Osteoblast (primary cell): ENCODE results near the gene HYAL1. TPM values are rescaled to one million over a fixed set of nuclear protein-coding genes. Genes with fewer than 3 reads are reported as not detected.

Experiments used
- DNase-seq: peaks from one replicate; pipeline ENCODE4 v3.0.0; 2011; ENCODE audit warnings: low spot score, mixed read lengths; ENCODE audit not compliant: insufficient read length; ENCODE audit errors: missing footprints
- H2AFZ ChIP-seq: 2 replicates; pipeline ENCODE4 v1.6.0; 2011; ENCODE audit warnings: mild to moderate bottlenecking, low read length
- H3K27ac ChIP-seq: 2 replicates; pipeline ENCODE4 v1.5.1; 2011; ENCODE audit warnings: mild to moderate bottlenecking, low read depth, low read length, moderate library complexity
- H3K27me3 ChIP-seq: 2 replicates; pipeline ENCODE4 v1.6.0; 2012; ENCODE audit warnings: mild to moderate bottlenecking, control low read depth, inconsistent platforms, low read length, moderate library complexity; ENCODE audit not compliant: insufficient read depth
- H3K36me3 ChIP-seq: 2 replicates; pipeline ENCODE4 v1.5.1; 2011; ENCODE audit warnings: mild to moderate bottlenecking, low read length, control low read depth, moderate library complexity; ENCODE audit not compliant: insufficient read depth
- H3K4me1 ChIP-seq: 2 replicates; pipeline ENCODE4 v1.5.1; 2011; ENCODE audit warnings: mild to moderate bottlenecking, low read length, control low read depth, moderate library complexity; ENCODE audit not compliant: insufficient read depth
- H3K4me2 ChIP-seq: 2 replicates; pipeline ENCODE4 v1.6.0; 2011; ENCODE audit warnings: mild to moderate bottlenecking, low read length; ENCODE audit not compliant: insufficient read depth
- H3K4me3 ChIP-seq: fragments of 200-600 bp; sonication (generic); 3 replicates; pipeline ENCODE4 v1.5.1; 2012; ENCODE audit warnings: mild to moderate bottlenecking, low read length, inconsistent platforms; ENCODE audit not compliant: insufficient read depth
- H3K79me2 ChIP-seq: 2 replicates; pipeline ENCODE4 v1.6.0; 2012; ENCODE audit warnings: mild to moderate bottlenecking, low read length, control low read depth, inconsistent platforms; ENCODE audit not compliant: insufficient read depth
- H3K9me3 ChIP-seq: 2 replicates; pipeline ENCODE4 v1.5.1; 2011; ENCODE audit warnings: low read depth, low read length, control low read depth
- H4K20me1 ChIP-seq: 2 replicates; pipeline ENCODE4 v1.6.0; 2012; ENCODE audit warnings: mild to moderate bottlenecking, low read length, control low read depth; ENCODE audit not compliant: insufficient read depth
- CTCF ChIP-seq: IDR thresholded peaks from 2 replicates; pipeline ENCODE4 v1.5.1; 2011; ENCODE audit warnings: mild to moderate bottlenecking, low read depth, low read length, moderate library complexity; ENCODE audit errors: extremely low read depth
- total RNA-seq: library from RNA; depleted of rRNA; stranded (reverse); fragments of >200 nt; gene quantifications from 2 replicates; pipeline ENCODE4 v1.2.3, GENCODE V29; 2012

HYAL1 gene
- total RNA-seq, 1 donor = under 0.01 TPM

- Histone ChIP-seq H4K20me1 (peaks cover 14% of the 10 kb centered on the region), H3K4me3 (peak overlapping the region; percentile 77), H3K36me3 (no peaks in the 10 kb centered on the region), H3K4me1 (peaks cover 47% of the 10 kb centered on the region), H2AFZ (peak overlapping the region; percentile 82), H3K9me3 (no peaks in the 10 kb centered on the region), H3K4me2 (peak overlapping the region; percentile 97), H3K27me3 (no peaks in the 10 kb centered on the region), H3K27ac (peak overlapping the region; percentile 83), H3K79me2 (peaks cover 53% of the 10 kb centered on the region)
- peak; percentile 90 for DNase-seq
- TF ChIP-seq CTCF = no peak
Measured at GRCh38 chr3:50339485-50340146, 36.2 kb upstream of the HYAL1 start.

GRCh38 chr3:50338965-50339364, 35.6 kb upstream of the HYAL1 start:
- H2AFZ ChIP-seq = no peak overlapping the region
- no peak for TF ChIP-seq CTCF
- H3K4me2 ChIP-seq = peak overlapping the region; percentile 5
- no peaks in the 10 kb centered on the region for H3K36me3 ChIP-seq
- peaks cover 20% of the 10 kb centered on the region for H4K20me1 ChIP-seq
- H3K4me3 ChIP-seq = no peak overlapping the region
- H3K27me3 ChIP-seq = no peaks in the 10 kb centered on the region
- DNase-seq = no peak
- H3K9me3 ChIP-seq = no peaks in the 10 kb centered on the region
- peaks cover 54% of the 10 kb centered on the region for H3K4me1 ChIP-seq
- peaks cover 60% of the 10 kb centered on the region for H3K79me2 ChIP-seq
- peak overlapping the region; percentile 4 for H3K27ac ChIP-seq

GRCh38 chr3:50337175-50337861, 33.9 kb upstream of the HYAL1 start:
- H3K9me3 ChIP-seq = no peaks in the 10 kb centered on the region
- no peaks in the 10 kb centered on the region for H3K27me3 ChIP-seq
- peaks cover 64% of the 10 kb centered on the region for H3K4me1 ChIP-seq
- H4K20me1 ChIP-seq = peaks cover 27% of the 10 kb centered on the region
- H3K4me2 ChIP-seq = peak overlapping the region; percentile 83
- peak overlapping the region; percentile 90 for H3K4me3 ChIP-seq
- no peak for TF ChIP-seq CTCF
- DNase-seq = peak; percentile 100
- H2AFZ ChIP-seq = peak overlapping the region; percentile 88
- peaks cover 76% of the 10 kb centered on the region for H3K79me2 ChIP-seq
- peaks cover 2% of the 10 kb centered on the region for H3K36me3 ChIP-seq
- H3K27ac ChIP-seq = peak overlapping the region; percentile 84

GRCh38 chr3:50336452-50337174, 33.2 kb upstream of the HYAL1 start:
- peak overlapping the region; percentile 25 for H2AFZ ChIP-seq

More at GRCh38 chr3:50336452-50337174, 33.2 kb upstream of the HYAL1 start:
- peaks cover 33% of the 10 kb centered on the region for H4K20me1 ChIP-seq
- H3K27ac ChIP-seq = peak overlapping the region; percentile 84
- H3K79me2 ChIP-seq = peaks cover 83% of the 10 kb centered on the region
- TF ChIP-seq CTCF = no peak
- H3K27me3 ChIP-seq = no peaks in the 10 kb centered on the region
- peak overlapping the region; percentile 83 for H3K4me2 ChIP-seq
- peak; percentile 81 for DNase-seq
- H3K9me3 ChIP-seq = no peaks in the 10 kb centered on the region
- H3K4me1 ChIP-seq = peaks cover 64% of the 10 kb centered on the region
- peak overlapping the region; percentile 90 for H3K4me3 ChIP-seq
- peaks cover 9% of the 10 kb centered on the region for H3K36me3 ChIP-seq
